ENCODE data around the gene TSPAN31.

Gene TSPAN31

GRCh38 chr12:57722716-57723629 lies 21.9 kb upstream of the TSPAN31 start:
- TF ChIP-seq CTCF (IDR thresholded peaks at IDR 0.05; ENCODE audit: poor library complexity, severe bottlenecking), result no peak
- Histone ChIP-seq H3K4me3 (ENCODE audit: severe bottlenecking) (no peak overlapping the region), H3K27me3 (ENCODE audit: insufficient read depth, poor library complexity, severe bottlenecking) (no peaks in the 10 kb centered on the region), H3K4me1 (ENCODE audit: insufficient read depth, poor library complexity, severe bottlenecking) (no peaks in the 10 kb centered on the region), H3K36me3 (ENCODE audit: low read depth) (peaks cover 14% of the 10 kb centered on the region), H3K27ac (ENCODE audit: poor library complexity, severe bottlenecking) (no peak overlapping the region), H3K9me3 (ENCODE audit: severe bottlenecking) (no peaks in the 10 kb centered on the region)
- DNase-seq (ENCODE audit: low spot score) (no peak), ATAC-seq (ENCODE audit: low read depth) (no peak)

GRCh38 chr12:57723630-57723962 lies 21.2 kb upstream of the TSPAN31 start:
- TF ChIP-seq CTCF (IDR thresholded peaks at IDR 0.05; ENCODE audit: poor library complexity, severe bottlenecking), result no peak
- no peak overlapping the region for H3K27ac ChIP-seq (ENCODE audit: poor library complexity, severe bottlenecking)
- no peaks in the 10 kb centered on the region for H3K9me3 ChIP-seq (ENCODE audit: severe bottlenecking)
- no peak overlapping the region for H3K4me3 ChIP-seq (ENCODE audit: severe bottlenecking)
- ATAC-seq (ENCODE audit: low read depth) (no peak), DNase-seq (ENCODE audit: low spot score) (no peak)
- H3K27me3 ChIP-seq (ENCODE audit: insufficient read depth, poor library complexity, severe bottlenecking), result no peaks in the 10 kb centered on the region
- peaks cover 8% of the 10 kb centered on the region for H3K36me3 ChIP-seq (ENCODE audit: low read depth)
- no peaks in the 10 kb centered on the region for H3K4me1 ChIP-seq (ENCODE audit: insufficient read depth, poor library complexity, severe bottlenecking)

DNA sequence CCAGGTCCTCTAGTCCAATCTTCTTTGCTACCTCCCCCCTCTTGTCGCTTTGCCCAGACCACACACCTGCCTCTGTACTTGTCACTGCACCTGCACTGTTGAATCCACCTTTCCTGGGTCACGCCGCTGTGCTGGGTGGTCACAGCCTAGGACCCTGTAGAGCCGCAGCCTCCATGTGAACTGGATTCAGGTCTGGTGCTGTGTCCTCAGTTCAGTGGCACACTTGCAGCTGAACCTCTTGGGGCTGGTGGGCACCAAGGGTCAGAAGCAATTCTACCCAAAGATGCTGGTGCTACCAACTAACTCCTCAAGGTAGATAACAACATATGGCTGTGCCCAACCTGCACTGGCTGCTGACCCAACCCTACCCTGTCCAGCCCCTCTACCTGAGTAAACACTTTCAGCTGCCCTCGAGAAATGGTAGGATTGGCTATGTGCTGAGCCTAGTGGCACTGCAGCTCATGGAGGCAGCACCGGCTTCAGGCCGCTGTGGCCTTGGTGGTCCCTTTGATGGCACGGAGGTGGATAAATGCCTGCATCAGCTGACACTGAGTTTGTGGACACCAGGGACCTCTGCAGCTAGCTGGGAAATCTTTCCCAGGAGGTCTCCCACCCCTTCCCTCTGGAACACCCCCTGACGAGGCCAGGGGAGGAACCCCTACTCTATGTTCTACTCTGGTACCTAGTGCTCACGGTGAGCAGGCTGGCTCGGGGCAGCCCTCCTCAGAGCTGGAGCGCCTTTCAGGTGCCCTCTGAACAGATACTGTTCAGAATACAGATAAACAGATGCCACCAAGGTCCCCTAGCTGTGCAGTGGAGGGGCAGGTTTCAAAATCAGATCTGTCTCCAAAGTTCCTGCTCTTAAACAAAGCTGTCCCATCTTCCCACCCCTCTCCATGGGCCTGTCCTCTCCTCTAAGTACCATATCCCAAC lies 20.6 kb upstream of the TSPAN31 start:
- no peak for TF ChIP-seq CTCF (IDR thresholded peaks at IDR 0.05; ENCODE audit: poor library complexity, severe bottlenecking)
- ATAC-seq (ENCODE audit: low read depth) (no peak), DNase-seq (ENCODE audit: low spot score) (no peak)
- peaks cover 6% of the 10 kb centered on the region for H3K36me3 ChIP-seq (ENCODE audit: low read depth)
- no peak overlapping the region for H3K27ac ChIP-seq (ENCODE audit: poor library complexity, severe bottlenecking)
- no peaks in the 10 kb centered on the region for H3K9me3 ChIP-seq (ENCODE audit: severe bottlenecking)
- no peak overlapping the region for H3K4me3 ChIP-seq (ENCODE audit: severe bottlenecking)
- no peaks in the 10 kb centered on the region for H3K4me1 ChIP-seq (ENCODE audit: insufficient read depth, poor library complexity, severe bottlenecking)
- H3K27me3 ChIP-seq (ENCODE audit: insufficient read depth, poor library complexity, severe bottlenecking), result no peaks in the 10 kb centered on the region

- H3K9me3 ChIP-seq (ENCODE audit: severe bottlenecking), result no peaks in the 10 kb centered on the region
- ATAC-seq (ENCODE audit: low read depth) (no peak), DNase-seq (ENCODE audit: low spot score) (no peak)
- H3K27me3 ChIP-seq (ENCODE audit: insufficient read depth, poor library complexity, severe bottlenecking), result no peaks in the 10 kb centered on the region
- H3K4me1 ChIP-seq (ENCODE audit: insufficient read depth, poor library complexity, severe bottlenecking), result no peaks in the 10 kb centered on the region
- no peak overlapping the region for H3K27ac ChIP-seq (ENCODE audit: poor library complexity, severe bottlenecking)
- no peaks in the 10 kb centered on the region; the same call in 1 of the 2 replicates for H3K36me3 ChIP-seq (ENCODE audit: low read depth)
- no peak for TF ChIP-seq CTCF (IDR thresholded peaks at IDR 0.05; ENCODE audit: poor library complexity, severe bottlenecking)
- H3K4me3 ChIP-seq (ENCODE audit: severe bottlenecking), result no peak overlapping the region
These were observed 19.7 kb upstream of the TSPAN31 start for GRCh38 chr12:57724936-57725740.

Measured in RWPE2 (cell line).